ENCODE measurements around the gene CCNQ. TPM values are rescaled to one million over a fixed set of nuclear protein-coding genes. Genes with fewer than 3 reads are reported as not detected.
"Not testable (repeated sequence)": the region's sequence is repeated elsewhere in the genome, so short reads cannot be mapped to it uniquely, and the experiment has no call there.

The CCNQ gene
- total RNA-seq, 1 donor: 12.0 TPM

GRCh38 chrX:153614818-153615217 lies 15.9 kb upstream of the CCNQ start:
- no peaks in the 10 kb centered on the region for H3K27me3 ChIP-seq (ENCODE audit: insufficient read depth, low read length)
- H3K4me1 ChIP-seq (ENCODE audit: insufficient read depth, low read length): peaks cover 6% of the 10 kb centered on the region
- H3K9me3 ChIP-seq (ENCODE audit: low read depth, low read length): no peaks in the 10 kb centered on the region
- no peak overlapping the region for H3K4me3 ChIP-seq (ENCODE audit: low read length)

- Histone ChIP-seq H3K27me3 (ENCODE audit: insufficient read depth, low read length) (no peaks in the 10 kb centered on the region), H3K9me3 (ENCODE audit: low read depth, low read length) (no peaks in the 10 kb centered on the region), H3K4me3 (ENCODE audit: low read length) (no peak overlapping the region), H3K4me1 (ENCODE audit: insufficient read depth, low read length) (peaks cover 6% of the 10 kb centered on the region)
Observed at GRCh38 chrX:153612413-153612812, 13.5 kb upstream of the CCNQ start.

- H3K9me3 ChIP-seq (ENCODE audit: low read depth, low read length): no peaks in the 10 kb centered on the region
- no peaks in the 10 kb centered on the region for H3K27me3 ChIP-seq (ENCODE audit: insufficient read depth, low read length)
- no peak overlapping the region for H3K4me3 ChIP-seq (ENCODE audit: low read length)
Observed at GRCh38 chrX:153611298-153612095, 12.6 kb upstream of the CCNQ start.

GRCh38 chrX:153610836-153611213 lies 11.9 kb upstream of the CCNQ start:
- H3K4me1 ChIP-seq (ENCODE audit: insufficient read depth, low read length): peaks cover 6% of the 10 kb centered on the region
- no peaks in the 10 kb centered on the region for H3K27me3 ChIP-seq (ENCODE audit: insufficient read depth, low read length)
- no peak overlapping the region for H3K4me3 ChIP-seq (ENCODE audit: low read length)
- no peaks in the 10 kb centered on the region for H3K9me3 ChIP-seq (ENCODE audit: low read depth, low read length)

More at GRCh38 chrX:153611298-153612095, 12.6 kb upstream of the CCNQ start:
- peaks cover 6% of the 10 kb centered on the region for H3K4me1 ChIP-seq (ENCODE audit: insufficient read depth, low read length)

- H3K4me3 ChIP-seq (ENCODE audit: low read length): peak overlapping the region; percentile 20
- peaks cover 6% of the 10 kb centered on the region for H3K4me1 ChIP-seq (ENCODE audit: insufficient read depth, low read length)
- no peaks in the 10 kb centered on the region for H3K27me3 ChIP-seq (ENCODE audit: insufficient read depth, low read length)
- H3K9me3 ChIP-seq (ENCODE audit: low read depth, low read length): no peaks in the 10 kb centered on the region
Observed at GRCh38 chrX:153609917-153610835, 11.2 kb upstream of the CCNQ start.

- peaks cover 6% of the 10 kb centered on the region for H3K4me1 ChIP-seq (ENCODE audit: insufficient read depth, low read length)
- no peak overlapping the region for H3K4me3 ChIP-seq (ENCODE audit: low read length)
- H3K27me3 ChIP-seq (ENCODE audit: insufficient read depth, low read length): no peaks in the 10 kb centered on the region
- H3K9me3 ChIP-seq (ENCODE audit: low read depth, low read length): no peaks in the 10 kb centered on the region
Observed at GRCh38 chrX:153608806-153609205, 9.9 kb upstream of the CCNQ start.

GRCh38 chrX:153608376-153608775 lies 9.4 kb upstream of the CCNQ start:
- H3K27me3 ChIP-seq (ENCODE audit: insufficient read depth, low read length): no peaks in the 10 kb centered on the region
- H3K4me1 ChIP-seq (ENCODE audit: insufficient read depth, low read length): peaks cover 6% of the 10 kb centered on the region
- no peaks in the 10 kb centered on the region for H3K9me3 ChIP-seq (ENCODE audit: low read depth, low read length)
- H3K4me3 ChIP-seq (ENCODE audit: low read length): no peak overlapping the region

- H3K9me3 ChIP-seq (ENCODE audit: low read depth, low read length): no peaks in the 10 kb centered on the region
- H3K4me3 ChIP-seq (ENCODE audit: low read length): no peak overlapping the region
- peaks cover 6% of the 10 kb centered on the region for H3K4me1 ChIP-seq (ENCODE audit: insufficient read depth, low read length)
- no peaks in the 10 kb centered on the region for H3K27me3 ChIP-seq (ENCODE audit: insufficient read depth, low read length)
Observed at GRCh38 chrX:153606503-153606902, 7.6 kb upstream of the CCNQ start.

- not testable (repeated sequence) for H3K4me1 ChIP-seq (ENCODE audit: insufficient read depth, low read length); H3K27me3 ChIP-seq (ENCODE audit: insufficient read depth, low read length); H3K4me3 ChIP-seq (ENCODE audit: low read length); H3K9me3 ChIP-seq (ENCODE audit: low read depth, low read length)
Observed at GRCh38 chrX:153604666-153605380, 5.9 kb upstream of the CCNQ start.

GRCh38 chrX:153603131-153603656 lies 4.3 kb upstream of the CCNQ start:
- Histone ChIP-seq H3K4me1 (ENCODE audit: insufficient read depth, low read length) (peaks cover 13% of the 10 kb centered on the region), H3K27me3 (ENCODE audit: insufficient read depth, low read length) (no peaks in the 10 kb centered on the region), H3K9me3 (ENCODE audit: low read depth, low read length) (no peaks in the 10 kb centered on the region), H3K4me3 (ENCODE audit: low read length) (no peak overlapping the region)

- Histone ChIP-seq H3K27me3 (ENCODE audit: insufficient read depth, low read length) (no peaks in the 10 kb centered on the region), H3K9me3 (ENCODE audit: low read depth, low read length) (no peaks in the 10 kb centered on the region), H3K4me1 (ENCODE audit: insufficient read depth, low read length) (peaks cover 19% of the 10 kb centered on the region), H3K4me3 (ENCODE audit: low read length) (no peak overlapping the region)
Observed at GRCh38 chrX:153602601-153603000, 3.7 kb upstream of the CCNQ start.

GRCh38 chrX:153601511-153602110 lies 2.7 kb upstream of the CCNQ start:
- H3K27me3 ChIP-seq (ENCODE audit: insufficient read depth, low read length): no peaks in the 10 kb centered on the region
- no peaks in the 10 kb centered on the region for H3K9me3 ChIP-seq (ENCODE audit: low read depth, low read length)
- no peak overlapping the region for H3K4me3 ChIP-seq (ENCODE audit: low read length)
- H3K4me1 ChIP-seq (ENCODE audit: insufficient read depth, low read length): peaks cover 28% of the 10 kb centered on the region

GRCh38 chrX:153600921-153601320 lies 2.0 kb upstream of the CCNQ start:
- no peaks in the 10 kb centered on the region for H3K27me3 ChIP-seq (ENCODE audit: insufficient read depth, low read length)
- no peak overlapping the region for H3K4me3 ChIP-seq (ENCODE audit: low read length)
- no peaks in the 10 kb centered on the region for H3K9me3 ChIP-seq (ENCODE audit: low read depth, low read length)
- H3K4me1 ChIP-seq (ENCODE audit: insufficient read depth, low read length): peaks cover 31% of the 10 kb centered on the region

- H3K4me3 ChIP-seq (ENCODE audit: low read length): peak overlapping the region; percentile 63
- no peaks in the 10 kb centered on the region for H3K27me3 ChIP-seq (ENCODE audit: insufficient read depth, low read length)
- H3K9me3 ChIP-seq (ENCODE audit: low read depth, low read length): no peaks in the 10 kb centered on the region
- peaks cover 31% of the 10 kb centered on the region for H3K4me1 ChIP-seq (ENCODE audit: insufficient read depth, low read length)
Observed at GRCh38 chrX:153600032-153600373, 1.1 kb upstream of the CCNQ start.

All from mononuclear cell (primary cell).